Trophoblast cell (in vitro differentiated cells and primary cell): Measurements from ENCODE around the gene CTH.
A peak's percentile ranks its signal among the peaks of the same experiment; 100 is the strongest.
"Not testable (repeated sequence)": the region's sequence is repeated elsewhere in the genome, so short reads cannot be mapped to it uniquely, and the experiment has no call there.

ENCODE experiments used
- DNase-seq, 2 donors: peaks; one replicate each; pipeline ENCODE4 v3.0.0-alpha.2; 2016
- H2AFZ ChIP-seq: 2 replicates; pipeline ENCODE4 v1.6.1; 2013; ENCODE audit warnings: low read length, moderate library complexity, mild to moderate bottlenecking; ENCODE audit not compliant: insufficient read depth, poor library complexity
- H2AK5ac ChIP-seq: 2 replicates; pipeline ENCODE4 v1.6.1; 2013; ENCODE audit warnings: mild to moderate bottlenecking, low read length
- H2BK120ac ChIP-seq: 2 replicates; pipeline ENCODE4 v1.6.1; 2013; ENCODE audit warnings: low read length, mild to moderate bottlenecking, moderate library complexity; ENCODE audit not compliant: insufficient read depth, poor library complexity
- H2BK12ac ChIP-seq: 2 replicates; pipeline ENCODE4 v1.6.1; 2013; ENCODE audit warnings: mild to moderate bottlenecking, low read length, moderate library complexity
- H2BK5ac ChIP-seq: 2 replicates; pipeline ENCODE4 v1.6.1; 2013; ENCODE audit warnings: low read length, low read depth, moderate library complexity, mild to moderate bottlenecking; ENCODE audit not compliant: poor library complexity
- H3K14ac ChIP-seq: 2 replicates; pipeline ENCODE4 v1.6.1; 2013; ENCODE audit warnings: mild to moderate bottlenecking, low read length
- H3K18ac ChIP-seq: 2 replicates; pipeline ENCODE4 v1.6.1; 2013; ENCODE audit warnings: mild to moderate bottlenecking, low read length
- H3K23ac ChIP-seq: 2 replicates; pipeline ENCODE4 v1.6.1; 2013; ENCODE audit warnings: low read length
- H3K27ac ChIP-seq: 2 replicates; pipeline ENCODE4 v1.5.1; 2013; ENCODE audit warnings: low read depth, mild to moderate bottlenecking, inconsistent platforms, low read length, moderate library complexity
- H3K27me3 ChIP-seq: 2 replicates; pipeline ENCODE4 v1.6.1; 2013; ENCODE audit warnings: inconsistent platforms, mild to moderate bottlenecking, low read length, moderate library complexity; ENCODE audit not compliant: insufficient read depth
- H3K36me3 ChIP-seq, 2 experiments: 1 replicate in 1 of 2; 2 replicates in 1 of 2; pipeline ENCODE4 v1.6.1; 2013; ENCODE audit warnings: low read length in 2 of 2, mild to moderate bottlenecking in 2 of 2, moderate library complexity in 1 of 2; ENCODE audit not compliant: insufficient read depth in 2 of 2, control insufficient read depth in 1 of 2
- H3K4ac ChIP-seq: 2 replicates; pipeline ENCODE4 v1.6.1; 2013; ENCODE audit warnings: low read depth, mild to moderate bottlenecking, low read length, moderate library complexity
- H3K4me1 ChIP-seq, 2 experiments: 1 replicate in 1 of 2; 2 replicates in 1 of 2; pipeline ENCODE4 v1.6.1; 2013; ENCODE audit warnings: low read length in 2 of 2, mild to moderate bottlenecking in 2 of 2, moderate library complexity in 1 of 2; ENCODE audit not compliant: insufficient read depth in 2 of 2, control insufficient read depth in 1 of 2
- H3K4me2 ChIP-seq: 2 replicates; pipeline ENCODE4 v1.6.1; 2013; ENCODE audit warnings: inconsistent platforms, mild to moderate bottlenecking, low read length, moderate library complexity
- H3K4me3 ChIP-seq: 2 replicates; pipeline ENCODE4 v1.5.1; 2013; ENCODE audit warnings: mild to moderate bottlenecking, low read depth, low read length, inconsistent platforms
- H3K79me1 ChIP-seq: one replicate; pipeline ENCODE4 v1.6.1; 2013; ENCODE audit warnings: low read length
- H3K79me2 ChIP-seq: 2 replicates; pipeline ENCODE4 v1.6.1; 2013; ENCODE audit warnings: low read length, mild to moderate bottlenecking; ENCODE audit not compliant: control insufficient read depth, insufficient read depth, poor library complexity
- H3K9ac ChIP-seq: 2 replicates; pipeline ENCODE4 v1.6.1; 2013; ENCODE audit warnings: mild to moderate bottlenecking, low read length
- H3K9me3 ChIP-seq: 2 replicates; pipeline ENCODE4 v1.6.1; 2013; ENCODE audit warnings: low read depth, mild to moderate bottlenecking, control low read depth, inconsistent platforms, low read length; ENCODE audit not compliant: insufficient read depth
- H4K12ac ChIP-seq: 2 replicates; pipeline ENCODE4 v1.6.1; 2013; ENCODE audit warnings: low read depth, mild to moderate bottlenecking, low read length, moderate library complexity
- H4K8ac ChIP-seq: 2 replicates; pipeline ENCODE4 v1.6.1; 2013; ENCODE audit warnings: low read depth, mild to moderate bottlenecking, low read length, moderate library complexity
- H4K91ac ChIP-seq: one replicate; pipeline ENCODE4 v1.6.1; 2013; ENCODE audit warnings: low read depth, mild to moderate bottlenecking, low read length, moderate library complexity
- WGBS: extraction: QIAGEN DNeasy Blood & Tissue Kit; methylation state at CpG from one replicate; pipeline ENCODE4 v1.1.7; 2013; ENCODE audit warnings: missing lambda C conversion rate; ENCODE audit not compliant: insufficient read length, insufficient coverage; ENCODE audit errors: extremely low coverage; 5-methylcytosine and 5-hydroxymethylcytosine counted together

CTH gene

GRCh38 chr1:70452164-70452939 lies 41.3 kb downstream of the CTH start:
- not testable (repeated sequence) for H2BK5ac ChIP-seq, H2BK12ac ChIP-seq, H4K12ac ChIP-seq, H3K18ac ChIP-seq, H3K36me3 ChIP-seq, H3K4me3 ChIP-seq, H4K91ac ChIP-seq, H3K4me1 ChIP-seq, H3K79me1 ChIP-seq, H2BK120ac ChIP-seq, H3K9me3 ChIP-seq, H3K27me3 ChIP-seq, H3K4ac ChIP-seq, H2AFZ ChIP-seq, H2AK5ac ChIP-seq, H3K27ac ChIP-seq, H3K4me2 ChIP-seq, H3K9ac ChIP-seq, H3K79me2 ChIP-seq, H3K14ac ChIP-seq, H3K23ac ChIP-seq, H4K8ac ChIP-seq, DNase-seq
- no CpG with 5 or more reads among the region's 3 CpGs for WGBS

GRCh38 chr1:70455291-70455690 lies 44.2 kb downstream of the CTH start:
- no peak overlapping the region for H3K4me2 ChIP-seq
- no peak overlapping the region for H4K8ac ChIP-seq
- H3K23ac ChIP-seq = no peak overlapping the region
- no peaks in the 10 kb centered on the region for H3K36me3 ChIP-seq
- no peak overlapping the region for H3K9ac ChIP-seq
- H3K4me1 ChIP-seq = peaks cover 3 to 4% of the 10 kb centered on the region in 2 experiments
- no peak overlapping the region for H2BK12ac ChIP-seq
- H2AK5ac ChIP-seq = no peak overlapping the region
- no CpG with 5 or more reads among the region's 2 CpGs for WGBS
- no peak overlapping the region for H2AFZ ChIP-seq
- no peak overlapping the region for H4K12ac ChIP-seq
- H3K79me2 ChIP-seq = no peaks in the 10 kb centered on the region
- no peak overlapping the region for H3K4ac ChIP-seq
- H3K18ac ChIP-seq = no peak overlapping the region
- no peaks in the 10 kb centered on the region for H3K79me1 ChIP-seq
- no peak overlapping the region for H2BK120ac ChIP-seq
- no peak overlapping the region for H3K14ac ChIP-seq
- no peak for DNase-seq
- no peaks in the 10 kb centered on the region for H3K9me3 ChIP-seq
- no peaks in the 10 kb centered on the region for H3K27me3 ChIP-seq
- H3K27ac ChIP-seq = no peak overlapping the region
- no peak overlapping the region for H4K91ac ChIP-seq
- H2BK5ac ChIP-seq = no peak overlapping the region
- H3K4me3 ChIP-seq = no peak overlapping the region

- no peak overlapping the region for H2AFZ ChIP-seq
- no peak overlapping the region for H2BK5ac ChIP-seq
- no peaks in the 10 kb centered on the region for H3K9me3 ChIP-seq
- no peak overlapping the region for H4K12ac ChIP-seq
- H4K91ac ChIP-seq = no peak overlapping the region
- H3K9ac ChIP-seq = no peak overlapping the region
- H3K14ac ChIP-seq = no peak overlapping the region
- no peak overlapping the region for H3K4ac ChIP-seq
- H3K4me2 ChIP-seq = no peak overlapping the region
- H2BK120ac ChIP-seq = no peak overlapping the region
- no peaks in the 10 kb centered on the region for H3K79me1 ChIP-seq
- H3K4me3 ChIP-seq = no peak overlapping the region
- H3K27me3 ChIP-seq = no peaks in the 10 kb centered on the region
- H3K79me2 ChIP-seq = no peaks in the 10 kb centered on the region
- H3K27ac ChIP-seq = no peak overlapping the region
- H3K36me3 ChIP-seq = no peaks in the 10 kb centered on the region
- H3K23ac ChIP-seq = no peak overlapping the region
- H4K8ac ChIP-seq = no peak overlapping the region
- no peak overlapping the region for H2BK12ac ChIP-seq
- H3K4me1 ChIP-seq = peaks cover 4% of the 10 kb centered on the region in 2 experiments
- H2AK5ac ChIP-seq = no peak overlapping the region
- no peak overlapping the region for H3K18ac ChIP-seq
- DNase-seq = no peak
Observed at GRCh38 chr1:70458131-70458530, 47.1 kb downstream of the CTH start.

- no peaks in the 10 kb centered on the region for H3K9me3 ChIP-seq
- H4K8ac ChIP-seq = no peak overlapping the region
- no peaks in the 10 kb centered on the region for H3K36me3 ChIP-seq
- no peak overlapping the region for H3K18ac ChIP-seq
- H2AK5ac ChIP-seq = no peak overlapping the region
- H2AFZ ChIP-seq = no peak overlapping the region
- H3K4ac ChIP-seq = no peak overlapping the region
- no peak overlapping the region for H3K4me3 ChIP-seq
- no peak overlapping the region for H2BK12ac ChIP-seq
- no peak overlapping the region for H3K27ac ChIP-seq
- no peak overlapping the region for H4K12ac ChIP-seq
- peaks cover 3 to 4% of the 10 kb centered on the region in 2 experiments for H3K4me1 ChIP-seq
- no peak overlapping the region for H3K9ac ChIP-seq
- no peak overlapping the region for H2BK5ac ChIP-seq
- no peak overlapping the region for H4K91ac ChIP-seq
- no peak overlapping the region for H3K23ac ChIP-seq
- H3K79me1 ChIP-seq = no peaks in the 10 kb centered on the region
- H3K14ac ChIP-seq = no peak overlapping the region
- H3K4me2 ChIP-seq = no peak overlapping the region
- WGBS = no CpG with 5 or more reads among the region's 4 CpGs
- H2BK120ac ChIP-seq = no peak overlapping the region
- no peaks in the 10 kb centered on the region for H3K27me3 ChIP-seq
- peak; percentile 37 to 43 for DNase-seq
- H3K79me2 ChIP-seq = no peaks in the 10 kb centered on the region
Observed at GRCh38 chr1:70459496-70460225, 48.6 kb downstream of the CTH start.
